Measurements from ENCODE around the gene NME5. TPM values are rescaled to one million over a fixed set of nuclear protein-coding genes. Genes with fewer than 3 reads are reported as not detected.

Gene NME5, protein sequence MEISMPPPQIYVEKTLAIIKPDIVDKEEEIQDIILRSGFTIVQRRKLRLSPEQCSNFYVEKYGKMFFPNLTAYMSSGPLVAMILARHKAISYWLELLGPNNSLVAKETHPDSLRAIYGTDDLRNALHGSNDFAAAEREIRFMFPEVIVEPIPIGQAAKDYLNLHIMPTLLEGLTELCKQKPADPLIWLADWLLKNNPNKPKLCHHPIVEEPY
- 1 to 10 TPM in 2 of 4 donors, not detected in 2; 1.1 to 1.7 TPM for total RNA-seq

- DNase-seq (ENCODE audit: low spot score in 2 of 2), result no peak
- H3K4me3 ChIP-seq, result peak within 1 kb of the TSS; percentile 52
- H3K27ac ChIP-seq, result no peak within 1 kb of the TSS
- 26% methylated on average over 19 of the region's 31 CpGs for WGBS
- no peaks in the 10 kb centered on the region for H3K9me3 ChIP-seq
- TF ChIP-seq POLR2A (IDR thresholded peaks at IDR 0.05) (no peak), POLR2AphosphoS5 (IDR thresholded peaks at IDR 0.05) (no peak), EP300 (IDR thresholded peaks at IDR 0.05) (no peak), CTCF (IDR thresholded peaks at IDR 0.05) (no peak)
- no peaks in the 10 kb centered on the region for H3K36me3 ChIP-seq
- no peaks in the 10 kb centered on the region for H3K27me3 ChIP-seq
- no peaks in the 10 kb centered on the region for H3K4me1 ChIP-seq
Measured at GRCh38 chr5:138138949-138139780, at the start of gene NME5. NME5 (minus strand) TSS chr5:138139428; CDS start chr5:138138780, 648 bp downstream.

- no peaks in the 10 kb centered on the region for H3K27me3 ChIP-seq
- no peak overlapping the region for H3K27ac ChIP-seq
- H3K36me3 ChIP-seq, result peaks cover 95% of the 10 kb centered on the region
- WGBS, result 85% methylated on average over 3 of the region's 3 CpGs
- no peak overlapping the region for H3K4me3 ChIP-seq
- DNase-seq (ENCODE audit: low spot score in 2 of 2), result no peak
- TF ChIP-seq POLR2A (IDR thresholded peaks at IDR 0.05) (no peak), CTCF (IDR thresholded peaks at IDR 0.05) (no peak), EP300 (IDR thresholded peaks at IDR 0.05) (no peak), POLR2AphosphoS5 (IDR thresholded peaks at IDR 0.05) (no peak)
- no peaks in the 10 kb centered on the region for H3K4me1 ChIP-seq
- no peaks in the 10 kb centered on the region for H3K9me3 ChIP-seq
Measured at GRCh38 chr5:138188626-138189025, 49.4 kb upstream of the NME5 start.

GRCh38 chr5:138186002-138186447 lies 46.8 kb upstream of the NME5 start:
- no peak for DNase-seq (ENCODE audit: low spot score in 2 of 2)
- TF ChIP-seq EP300 (IDR thresholded peaks at IDR 0.05), result no peak
- no peak for TF ChIP-seq POLR2AphosphoS5 (IDR thresholded peaks at IDR 0.05)
- no peak for TF ChIP-seq CTCF (IDR thresholded peaks at IDR 0.05)
- TF ChIP-seq POLR2A (IDR thresholded peaks at IDR 0.05), result no peak
- WGBS, result 72% methylated on average over 2 of the region's 2 CpGs
- H3K9me3 ChIP-seq, result no peaks in the 10 kb centered on the region
- H3K27me3 ChIP-seq, result no peaks in the 10 kb centered on the region
- H3K27ac ChIP-seq, result no peak overlapping the region
- no peak overlapping the region for H3K4me3 ChIP-seq
- no peaks in the 10 kb centered on the region for H3K4me1 ChIP-seq
- peaks cover 71% of the 10 kb centered on the region for H3K36me3 ChIP-seq

DNA sequence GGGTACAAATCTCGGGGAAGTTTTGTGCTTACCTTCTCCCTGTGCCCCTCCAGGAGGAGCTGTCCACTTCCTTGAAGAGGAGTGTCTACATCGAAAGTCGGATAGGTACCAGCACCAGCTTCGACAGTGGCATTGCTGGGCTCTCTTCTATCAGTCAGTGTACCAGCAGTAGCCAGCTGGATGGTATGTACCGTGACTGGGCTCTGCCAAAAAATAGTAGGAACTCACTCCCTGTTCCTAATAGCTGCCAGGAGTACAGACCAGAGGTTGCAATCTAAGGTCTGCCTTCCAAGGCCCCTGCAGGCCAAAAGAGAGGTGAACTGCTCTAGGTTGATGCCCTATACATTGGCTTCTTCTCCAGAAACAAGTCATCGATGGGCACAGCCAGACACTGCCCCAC lies 43.6 kb upstream of the NME5 start:
- 92% methylated on average over 6 of the region's 6 CpGs for WGBS
- H3K9me3 ChIP-seq, result no peaks in the 10 kb centered on the region
- H3K27me3 ChIP-seq, result no peaks in the 10 kb centered on the region
- peaks cover 11% of the 10 kb centered on the region for H3K4me1 ChIP-seq
- TF ChIP-seq EP300 (IDR thresholded peaks at IDR 0.05) (no peak), POLR2A (IDR thresholded peaks at IDR 0.05) (no peak), CTCF (IDR thresholded peaks at IDR 0.05) (no peak), POLR2AphosphoS5 (IDR thresholded peaks at IDR 0.05) (no peak)
- no peak overlapping the region for H3K4me3 ChIP-seq
- peaks cover 39% of the 10 kb centered on the region for H3K36me3 ChIP-seq
- H3K27ac ChIP-seq, result no peak overlapping the region
- DNase-seq (ENCODE audit: low spot score in 2 of 2), result no peak

GRCh38 chr5:138180841-138181240 lies 41.6 kb upstream of the NME5 start:
- DNase-seq (ENCODE audit: low spot score in 2 of 2), result no peak
- Histone ChIP-seq H3K4me1 (peaks cover 20% of the 10 kb centered on the region), H3K36me3 (peaks cover 21% of the 10 kb centered on the region), H3K27ac (no peak overlapping the region), H3K27me3 (no peaks in the 10 kb centered on the region), H3K4me3 (no peak overlapping the region), H3K9me3 (no peaks in the 10 kb centered on the region)
- 93% methylated on average over 5 of the region's 5 CpGs for WGBS
- TF ChIP-seq POLR2A (IDR thresholded peaks at IDR 0.05), result no peak
- no peak for TF ChIP-seq EP300 (IDR thresholded peaks at IDR 0.05)
- TF ChIP-seq CTCF (IDR thresholded peaks at IDR 0.05), result no peak
- no peak for TF ChIP-seq POLR2AphosphoS5 (IDR thresholded peaks at IDR 0.05)
